GM23248 (cell line): ENCODE data around the gene ARAP2.

ENCODE experiments used
- EZH2 ChIP-seq: fragments of 200-600 bp; sonication (generic); IDR thresholded peaks from 2 replicates; pipeline ENCODE4 v1.6.1; 2018; ENCODE audit warnings: antibody characterized with exemption, mild to moderate bottlenecking; ENCODE audit not compliant: insufficient read depth, poor library complexity, severe bottlenecking
- EZH2phosphoT487 ChIP-seq: fragments of 200-600 bp; sonication (generic); IDR thresholded peaks from 2 replicates; pipeline ENCODE4 v1.6.1; 2018; ENCODE audit warnings: antibody characterized with exemption, moderate library complexity, mild to moderate bottlenecking, low read depth; ENCODE audit not compliant: insufficient read depth

DNA sequence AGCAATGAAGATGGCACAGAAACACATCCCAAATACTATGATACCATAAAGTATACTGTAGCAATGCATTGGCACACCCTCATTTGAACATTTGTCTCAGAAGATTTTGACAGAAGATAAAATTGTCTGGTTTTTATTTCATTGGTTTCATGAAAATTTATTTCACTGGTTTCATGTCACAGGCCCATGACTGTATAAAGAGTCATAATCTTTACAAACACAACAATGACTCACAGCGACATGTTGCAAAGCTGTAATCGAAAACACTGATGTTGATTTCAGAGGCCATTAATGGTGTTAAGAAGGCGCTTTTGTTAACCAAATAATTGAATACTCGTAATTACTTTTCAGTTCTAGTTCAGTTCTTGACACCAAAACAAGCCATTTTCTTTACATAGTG is 29.0 kb upstream of the ARAP2 start:
- no peak for TF ChIP-seq EZH2phosphoT487
- TF ChIP-seq EZH2, result no peak
